GM13976 (cell line): ENCODE measurements around the gene BRD3OS.

Experiments
- DNase-seq: peaks from one replicate; pipeline ENCODE4 v3.0.0; 2012; ENCODE audit warnings: low spot score
- CTCF ChIP-seq: IDR thresholded peaks from 2 replicates; pipeline ENCODE4 v1.5.1; 2012; ENCODE audit warnings: borderline replicate concordance, mild to moderate bottlenecking; ENCODE audit not compliant: insufficient read depth; ENCODE audit errors: extremely low read depth, missing control alignments, control extremely low read depth
- in situ Hi-C: fragments of 300-500 bp; cut with MboI; formaldehyde crosslinking; loops from one replicate; pipeline ENCODE4 v1.12.0; 2022; ENCODE audit warnings: low sequenced_read_pairs, mixed read lengths, inconsistent platforms; ENCODE audit not compliant: unreplicated experiment

The BRD3OS gene

GRCh38 chr9:133989625-133990365, 35.5 kb upstream of the BRD3OS start:
- no peak for TF ChIP-seq CTCF
- DNase-seq: no peak
- in situ Hi-C loops: loop anchor here (10.0 kb wide), 1 partner anchor 205 kb away; no protein-coding TSS in a partner anchor

GRCh38 chr9:133990366-133991213, 34.7 kb upstream of the BRD3OS start:
- DNase-seq: no peak
- TF ChIP-seq CTCF: no peak
- in situ Hi-C loops: loop anchor here (10.0 kb wide), 1 partner anchor 206 kb away; no protein-coding TSS in a partner anchor

GRCh38 chr9:133991214-133991921, 33.9 kb upstream of the BRD3OS start:
- DNase-seq: no peak
- in situ Hi-C loops: loop anchor here (10.0 kb wide), 1 partner anchor 207 kb away; no protein-coding TSS in a partner anchor
- TF ChIP-seq CTCF: no peak

GRCh38 chr9:133991964-133992779, 33.1 kb upstream of the BRD3OS start, which contains the start of gene VAV2:
VAV2 (minus strand) TSS chr9:133992324; CDS start chr9:133992278, 46 bp downstream.
- no peak for TF ChIP-seq CTCF
- peak; percentile 83 for DNase-seq
- in situ Hi-C loops: loop anchor here (10.0 kb wide), 1 partner anchor 207 kb away; no protein-coding TSS in a partner anchor

- in situ Hi-C loops: loop anchor here (10.0 kb wide), 1 partner anchor 208 kb away; no protein-coding TSS in a partner anchor
Observed at GRCh38 chr9:133992780-133993634, 32.3 kb upstream of the BRD3OS start.

More at GRCh38 chr9:133992780-133993634, 32.3 kb upstream of the BRD3OS start:
- DNase-seq: peak; percentile 92
- TF ChIP-seq CTCF: peak; percentile 52
